Dermis microvascular lymphatic vessel endothelial cell (primary cell): ENCODE results near the gene SP4. TPM values are rescaled to one million over a fixed set of nuclear protein-coding genes. Genes with fewer than 3 reads are reported as not detected.

ENCODE experiments used
- DNase-seq, 2 donors: peaks; one replicate each; pipeline versions ENCODE4 v3.0.0 to v3.0.0-alpha.2; 2010; ENCODE audit warnings: low read depth in 2 of 2
- total RNA-seq: library from RNA; depleted of rRNA; stranded (reverse); fragments of >200 nt; gene quantifications from 2 replicates; pipeline ENCODE4 v1.2.1, GENCODE V29; 2014

The SP4 gene
- total RNA-seq, 1 donor from 2014 or later: 5.0 TPM

- no peak for DNase-seq
Measured at GRCh38 chr7:21443149-21443841, 15.4 kb downstream of the SP4 start.

DNA sequence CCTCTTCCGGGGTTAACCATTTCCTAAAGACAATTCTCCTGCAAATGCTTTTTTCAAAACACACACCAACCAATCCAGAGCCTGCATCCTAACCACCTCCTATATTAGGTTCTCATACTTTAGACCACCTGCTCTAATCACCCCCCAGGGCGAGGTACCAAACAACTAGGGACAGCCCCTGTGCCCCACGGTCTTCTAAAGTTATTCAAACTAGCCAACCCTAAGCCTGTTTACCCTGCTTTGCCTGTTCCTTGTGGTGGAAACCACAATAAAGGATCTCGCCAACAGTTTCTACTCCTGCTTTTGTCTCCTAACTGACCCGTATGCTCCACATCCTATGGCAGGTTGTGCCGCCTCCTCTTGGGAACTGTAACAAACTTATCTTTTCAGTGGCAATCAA, 21.1 kb downstream of the SP4 start:
- DNase-seq: no peak

GRCh38 chr7:21450076-21450475, 22.2 kb downstream of the SP4 start:
- DNase-seq: no peak

GRCh38 chr7:21450941-21451340, 23.1 kb downstream of the SP4 start:
- DNase-seq: no peak

- DNase-seq: no peak
Measured at GRCh38 chr7:21454182-21454581, 26.3 kb downstream of the SP4 start.

DNA sequence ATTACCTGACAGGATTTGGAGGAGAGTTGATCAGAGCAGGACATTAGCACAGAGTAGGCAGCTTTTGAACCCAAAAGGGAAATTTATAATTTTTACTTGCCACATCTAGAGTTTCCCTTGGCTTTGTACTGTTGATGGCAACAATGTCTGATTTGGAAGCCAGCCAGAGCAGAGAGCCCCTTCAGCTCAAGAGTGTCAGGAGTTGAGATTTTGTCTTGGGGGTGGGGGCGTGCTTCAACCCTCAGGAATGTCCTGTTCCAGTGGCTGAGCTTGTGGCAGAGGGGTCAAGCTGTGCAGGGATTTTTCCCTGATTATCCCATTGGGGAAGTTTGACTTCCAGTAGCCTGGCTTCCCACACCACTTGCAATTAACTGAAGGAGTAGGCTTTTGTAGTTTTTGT, 27.0 kb downstream of the SP4 start:
- DNase-seq: no peak

DNA sequence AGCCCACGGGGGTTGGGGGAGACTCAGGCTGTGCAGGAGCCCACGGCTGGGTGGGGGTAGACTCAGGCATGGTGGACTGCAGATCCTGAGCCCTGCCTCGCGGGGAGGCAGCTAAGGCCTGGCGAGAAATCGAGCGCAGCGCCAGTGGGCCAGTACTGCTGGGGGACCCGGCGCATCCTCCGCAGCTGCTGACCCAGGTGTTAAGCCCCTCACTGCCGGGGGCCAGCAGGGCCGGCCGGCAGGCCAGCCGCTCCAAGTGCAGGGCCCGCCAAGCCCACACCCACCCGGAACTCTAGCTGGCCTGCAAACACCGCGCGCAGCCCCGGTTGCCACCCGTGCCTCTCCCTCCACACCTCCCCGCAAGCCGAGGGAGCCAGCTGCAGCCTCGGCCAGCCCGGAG, 33.4 kb downstream of the SP4 start:
- DNase-seq: no peak

DNA sequence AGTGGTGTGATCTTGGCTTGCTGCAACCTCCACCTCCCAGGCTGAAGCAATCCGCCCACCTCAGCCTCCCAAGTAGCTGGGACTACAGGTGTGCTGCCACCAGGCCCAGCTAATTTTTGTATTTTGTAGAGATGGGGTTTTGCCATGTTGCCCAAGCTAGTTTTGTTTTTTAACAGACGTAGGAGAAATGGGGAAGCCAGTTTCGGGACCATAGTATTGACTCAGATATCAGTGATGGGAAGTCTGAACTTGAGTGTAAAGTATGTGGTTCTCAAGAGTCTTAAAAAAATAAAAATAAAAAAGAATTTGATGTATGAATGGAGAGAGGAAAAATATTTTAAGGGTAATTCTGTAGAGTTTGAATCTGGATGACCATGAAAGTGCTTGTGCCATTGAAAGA, 34.2 kb downstream of the SP4 start:
- no peak for DNase-seq

DNA sequence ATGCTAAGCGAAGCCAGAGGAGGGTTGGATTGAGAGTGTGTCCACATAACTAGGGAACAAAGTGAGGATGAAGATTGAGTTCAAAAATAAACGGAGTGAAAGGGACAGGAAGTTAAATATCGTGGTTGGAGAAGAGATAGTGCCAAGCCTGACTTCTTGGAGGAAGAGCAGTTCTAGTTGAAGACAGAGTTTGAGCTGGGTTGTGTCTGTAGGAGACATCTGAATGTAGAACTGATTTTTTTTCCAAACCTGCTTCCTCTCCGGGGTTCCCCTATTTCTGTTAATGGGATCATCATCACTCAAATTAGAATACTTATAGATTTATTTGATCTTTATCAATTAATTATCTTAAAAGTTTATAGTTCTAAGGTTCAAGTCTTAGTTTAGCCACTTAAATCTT, 35.6 kb downstream of the SP4 start:
- DNase-seq: no peak

GRCh38 chr7:21468969-21469368, 41.1 kb downstream of the SP4 start:
- DNase-seq: no peak

- no peak for DNase-seq
Measured at GRCh38 chr7:21469894-21470293, 42.0 kb downstream of the SP4 start.

DNA sequence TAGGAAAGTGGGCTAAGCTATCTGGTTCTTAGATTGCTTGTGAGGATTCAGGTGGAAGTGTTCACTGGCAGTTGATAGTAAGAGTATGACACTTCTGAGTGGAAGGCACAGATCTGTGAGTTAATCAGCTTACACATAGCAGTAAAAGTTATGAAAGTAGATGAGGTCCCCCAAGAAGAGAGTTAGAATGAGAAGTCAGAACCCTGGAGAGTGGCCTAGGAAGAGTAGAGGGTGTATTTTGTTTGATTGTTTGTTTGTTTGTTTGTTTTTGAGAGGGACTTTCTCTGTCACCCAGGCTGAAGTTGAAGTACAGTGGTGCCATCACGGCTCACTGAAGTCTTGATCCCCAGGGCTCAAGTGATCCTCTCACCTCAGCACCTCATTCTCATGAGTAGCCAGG, 44.1 kb downstream of the SP4 start:
- DNase-seq: no peak

DNA sequence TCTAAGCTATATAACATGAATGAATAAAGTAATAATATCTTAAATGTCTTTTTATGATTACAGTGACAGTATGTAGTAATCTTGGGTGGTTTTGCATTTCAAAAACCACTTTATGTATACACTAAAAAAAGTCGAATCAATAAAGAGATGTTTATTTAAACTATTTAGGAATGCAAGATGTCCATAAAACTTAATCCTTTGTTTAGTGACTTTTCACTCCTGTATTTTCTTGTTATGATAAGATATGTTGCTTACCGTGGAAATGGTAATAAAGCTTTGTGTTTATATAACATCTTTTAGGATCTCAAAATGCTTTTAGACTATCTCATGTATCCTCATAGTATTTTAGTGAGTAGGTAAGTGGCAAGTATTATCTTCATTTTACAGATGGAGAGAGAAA, 48.5 kb downstream of the SP4 start:
- no peak for DNase-seq

DNA sequence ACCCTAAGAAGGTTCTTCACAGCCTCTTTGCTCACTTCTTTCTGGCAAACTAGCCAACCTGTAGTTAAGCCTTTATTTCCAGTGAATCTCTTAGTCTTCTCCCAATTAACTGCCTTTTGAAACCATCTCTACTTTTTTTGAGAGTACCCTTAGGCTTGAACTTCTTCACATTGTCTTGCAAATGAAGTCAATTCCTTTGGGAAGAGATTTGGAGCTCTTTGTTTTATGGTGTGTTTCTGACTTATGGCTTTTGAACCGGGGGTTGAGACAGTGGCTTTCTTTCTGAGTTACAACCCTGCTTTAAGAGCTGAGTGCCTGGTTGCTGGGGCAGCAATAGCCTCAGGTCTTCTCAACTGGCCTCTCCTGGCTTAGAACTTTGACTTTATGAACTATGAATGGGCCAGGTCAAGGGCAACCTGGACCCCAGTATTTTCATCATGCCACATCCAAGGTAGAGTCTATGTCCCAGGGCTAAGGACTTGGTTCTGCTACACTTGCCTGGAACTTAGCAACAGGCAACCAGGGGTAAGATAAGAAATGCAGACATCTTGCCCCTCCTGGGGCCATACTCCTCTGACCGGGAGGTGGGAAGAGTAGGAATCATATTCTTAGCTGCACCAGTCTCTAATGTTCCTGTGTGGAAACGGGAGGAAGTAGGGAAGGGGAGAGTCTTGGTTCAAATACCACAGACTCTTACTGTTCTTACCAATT, 53.0 kb downstream of the SP4 start:
- DNase-seq: no peak

DNA sequence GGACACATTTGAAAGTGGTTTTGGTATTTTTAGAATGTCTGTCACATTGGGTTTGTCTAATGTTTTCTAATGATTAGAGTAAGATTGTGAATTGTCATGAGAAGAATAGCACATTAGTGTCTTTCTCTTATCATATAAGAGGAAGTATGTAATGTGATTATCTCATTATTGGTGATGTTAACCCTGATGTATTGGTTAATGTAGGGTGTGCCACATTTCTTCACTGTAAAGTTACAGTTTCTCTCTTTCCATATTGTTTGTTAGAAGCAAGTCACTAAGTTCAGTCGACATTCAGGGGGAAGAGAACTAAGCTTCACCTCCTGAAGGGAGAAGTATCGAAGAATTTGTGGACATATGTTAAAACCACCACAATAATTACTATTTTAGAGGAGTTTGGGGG, 58.6 kb downstream of the SP4 start:
- no peak for DNase-seq

- no peak for DNase-seq
Measured at GRCh38 chr7:21495731-21496130, 67.8 kb downstream of the SP4 start.

- DNase-seq: peak; percentile 4 to 31
Measured at GRCh38 chr7:21497072-21497471, 69.2 kb downstream of the SP4 start.

DNA sequence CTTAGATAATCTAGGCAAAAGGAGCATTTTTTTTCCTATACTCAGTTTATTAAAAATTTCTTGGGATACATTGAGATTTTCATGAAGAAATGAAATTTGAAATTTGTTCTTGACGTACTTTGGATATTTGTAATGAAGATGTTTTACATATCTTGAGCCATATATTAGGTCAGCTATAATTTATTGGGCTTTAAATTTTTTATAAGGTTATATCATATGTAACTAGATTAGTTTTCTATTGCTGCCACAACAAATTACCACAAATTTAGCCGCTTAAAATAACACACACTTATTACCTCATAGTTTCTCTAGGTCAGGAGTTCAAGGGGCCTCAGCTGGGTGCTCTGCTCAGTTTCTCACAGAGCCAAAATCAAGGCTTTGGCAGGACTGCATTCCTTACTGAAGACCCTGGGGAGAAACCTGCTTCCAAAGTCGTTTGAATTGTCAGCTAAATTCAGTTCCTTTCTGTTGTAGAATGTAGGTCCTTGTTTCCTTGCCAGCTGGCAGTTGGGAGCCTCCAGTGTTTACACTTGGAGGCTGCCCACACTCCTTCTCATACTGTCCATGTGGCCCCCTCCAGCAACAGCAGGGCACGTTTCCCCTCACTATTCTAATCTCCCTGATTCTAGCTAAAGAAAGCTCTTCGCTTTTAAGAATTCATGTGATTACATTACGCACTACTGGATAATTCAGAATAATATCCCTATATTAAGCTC, 72.4 kb downstream of the SP4 start:
- DNase-seq: no peak

GRCh38 chr7:21504021-21504420, 76.1 kb downstream of the SP4 start:
- no peak for DNase-seq

DNA sequence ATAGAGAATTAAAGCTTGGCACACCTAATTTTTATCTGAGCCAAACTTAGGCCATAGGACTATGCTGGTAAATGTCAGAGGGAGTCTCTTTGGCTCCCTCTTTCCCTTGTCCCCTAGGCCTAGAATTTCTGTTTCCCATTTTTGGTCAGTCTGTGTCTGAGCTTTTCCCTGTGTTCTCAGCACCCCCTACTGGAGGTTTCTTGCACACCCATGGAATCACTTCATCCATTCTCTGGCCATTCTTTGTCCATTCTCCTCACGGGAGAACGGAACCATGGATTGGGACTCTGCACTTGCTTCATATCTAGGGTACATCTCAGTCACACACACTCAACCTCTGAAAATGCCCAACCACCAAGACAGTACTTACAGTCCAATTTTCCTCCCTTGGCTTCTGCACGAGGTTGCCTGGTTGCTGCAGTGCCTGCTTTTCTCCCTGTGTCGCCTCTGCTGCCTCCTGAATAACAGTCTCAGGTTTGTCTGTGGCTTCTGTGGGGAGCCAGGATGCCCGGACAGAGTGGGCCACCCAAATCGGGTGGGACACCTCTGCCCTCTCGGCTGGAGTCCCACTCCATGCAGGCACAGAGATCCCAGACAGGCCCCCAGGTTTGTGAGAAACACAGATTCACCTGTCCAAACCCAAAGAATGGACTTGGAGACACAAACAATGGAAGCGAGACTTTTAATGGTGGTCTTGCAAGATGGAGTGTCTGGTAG, 79.9 kb downstream of the SP4 start:
- peak; percentile 33 to 56 for DNase-seq

GRCh38 chr7:21508538-21508937, 80.7 kb downstream of the SP4 start:
- no peak for DNase-seq

DNA sequence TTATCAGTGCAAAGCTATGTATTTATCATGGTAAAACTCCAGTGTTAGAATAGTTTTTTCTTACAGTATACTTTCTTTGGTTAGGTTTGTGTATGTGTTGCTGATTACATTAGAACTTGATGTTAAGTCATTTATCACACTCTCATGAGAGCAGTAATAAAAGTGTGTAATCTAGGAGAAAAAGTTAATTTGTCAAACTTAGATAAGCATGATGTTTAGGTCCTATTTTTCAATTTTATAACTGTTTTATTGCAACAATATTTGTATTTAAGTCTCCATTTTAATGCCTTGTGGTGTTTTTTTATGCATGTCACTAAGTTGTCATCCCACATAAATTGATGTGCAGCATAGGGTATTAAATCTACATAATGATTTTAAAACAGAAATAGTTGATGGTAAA, 86.2 kb downstream of the SP4 start:
- no peak for DNase-seq
